NT2/D1 (cell line): ENCODE data around the gene FEZ2.
A peak's percentile ranks its signal among the peaks of the same experiment; 100 is the strongest.

ENCODE experiments used
- DNase-seq: peaks from one replicate; pipeline ENCODE4 v3.0.0-alpha.2; 2011; ENCODE audit warnings: low read depth, low spot score
- H3K27me3 ChIP-seq: 2 replicates; pipeline ENCODE4 v1.6.0; 2011; ENCODE audit warnings: mild to moderate bottlenecking; ENCODE audit not compliant: insufficient read length, insufficient read depth
- H3K36me3 ChIP-seq: 2 replicates; pipeline ENCODE4 v1.6.1; 2011; ENCODE audit warnings: mild to moderate bottlenecking, low read length, mixed read lengths; ENCODE audit not compliant: insufficient read depth, insufficient read length
- H3K4me1 ChIP-seq: 2 replicates; pipeline ENCODE4 v1.5.1; 2011; ENCODE audit not compliant: insufficient read depth, insufficient read length
- H3K4me3 ChIP-seq: 2 replicates; pipeline ENCODE4 v1.5.1; 2011; ENCODE audit warnings: low read depth; ENCODE audit not compliant: insufficient read length
- H3K9ac ChIP-seq: 2 replicates; pipeline ENCODE4 v1.6.0; 2011; ENCODE audit warnings: low read depth; ENCODE audit not compliant: insufficient read length
- H3K9me3 ChIP-seq: 2 replicates; pipeline ENCODE4 v1.5.1; 2011; ENCODE audit warnings: mild to moderate bottlenecking, low read length; ENCODE audit not compliant: insufficient read depth
- SUZ12 ChIP-seq: IDR thresholded peaks from 2 replicates; pipeline ENCODE4 v1.6.1; 2011; ENCODE audit not compliant: insufficient read length, insufficient read depth; ENCODE audit errors: extremely low read depth
- YY1 ChIP-seq: IDR thresholded peaks from 2 replicates; pipeline ENCODE4 v1.6.1; 2011; ENCODE audit not compliant: insufficient read length, insufficient read depth
- ZNF274 ChIP-seq: IDR thresholded peaks from 2 replicates; pipeline ENCODE4 v1.6.1; 2011; ENCODE audit warnings: mild to moderate bottlenecking, low read depth, low read length

Gene FEZ2

DNA sequence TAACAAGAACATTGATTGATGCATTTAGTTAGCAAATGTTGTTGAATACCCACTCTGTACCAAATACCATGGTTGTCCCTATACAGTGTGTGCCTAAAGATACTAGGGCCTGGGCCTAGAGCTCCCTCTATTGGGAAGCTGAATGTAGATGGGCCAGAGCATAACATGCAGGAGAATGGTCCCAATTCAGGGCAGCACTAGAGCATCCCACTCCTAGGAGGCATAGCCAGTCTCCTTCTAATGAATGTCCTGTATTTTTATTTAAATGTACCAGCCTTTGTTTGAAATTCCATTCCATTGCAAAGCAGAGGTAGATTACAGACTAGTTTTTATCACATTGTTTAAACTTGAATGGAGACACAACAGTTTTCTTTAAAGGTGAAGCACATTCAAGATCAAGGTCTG lies 90.6 kb downstream of the FEZ2 start:
- peak; percentile 86 for DNase-seq
- TF ChIP-seq ZNF274 (no peak), YY1 (no peak), SUZ12 (no peak)
- H3K4me1 ChIP-seq: no peaks in the 10 kb centered on the region
- no peak overlapping the region for H3K4me3 ChIP-seq
- H3K27me3 ChIP-seq: no peaks in the 10 kb centered on the region
- H3K36me3 ChIP-seq: peaks cover 41% of the 10 kb centered on the region
- no peak overlapping the region for H3K9ac ChIP-seq
- no peaks in the 10 kb centered on the region for H3K9me3 ChIP-seq
